ENCODE data around the gene BMPR1A.

BMPR1A gene

DNA sequence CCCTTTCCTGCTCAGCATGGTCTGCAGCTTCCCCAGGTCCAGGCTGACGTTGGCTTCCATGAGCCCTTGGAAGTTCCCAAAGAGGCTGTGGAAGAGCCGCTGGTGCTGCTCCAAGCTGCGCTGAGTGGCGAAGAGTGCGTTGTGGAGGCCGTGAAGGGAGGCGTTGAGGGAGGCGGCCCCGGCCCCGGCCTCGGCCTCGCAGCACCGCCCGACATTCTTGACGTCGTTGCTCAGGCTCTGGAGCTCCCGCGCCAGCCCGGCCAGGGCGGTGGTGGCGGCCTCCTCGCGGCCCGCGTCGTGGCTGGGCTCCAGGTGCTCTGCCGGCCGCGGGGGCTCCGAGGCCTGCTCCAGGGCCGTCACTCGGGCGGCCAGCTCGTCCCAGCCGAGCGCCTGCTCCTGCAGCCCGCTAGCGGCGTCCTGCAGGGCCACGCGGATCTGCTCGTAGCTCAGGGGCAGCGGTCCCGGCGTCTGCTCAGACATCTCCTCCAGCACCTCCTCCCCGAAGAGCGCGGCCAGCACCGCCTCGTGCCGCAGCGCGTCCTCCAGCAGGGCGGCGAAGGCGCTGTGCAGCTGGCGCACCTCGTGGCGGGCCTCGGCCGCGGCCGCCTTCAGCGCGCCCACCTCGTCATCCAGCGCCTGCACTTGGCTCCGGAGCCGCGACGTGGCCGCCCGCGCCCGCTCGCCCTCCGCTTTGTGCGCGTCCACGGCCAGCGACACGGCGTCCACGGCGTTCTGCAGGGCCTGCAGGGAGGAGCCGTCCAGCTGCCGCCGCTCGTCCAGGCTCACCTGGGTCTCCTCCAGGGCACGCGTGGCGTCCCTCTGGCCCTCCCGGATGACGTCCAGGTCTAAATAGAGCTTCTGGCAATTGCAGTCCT lies 186.3 kb downstream of the BMPR1A start:
- TF ChIP-seq CTCF (conservative IDR thresholded peaks at IDR 0.05; ENCODE audit: low read length): no peak
- no peak for DNase-seq (ENCODE audit: low read depth)
- H3K4me3 ChIP-seq (ENCODE audit: low read length): no peak overlapping the region

- no peak overlapping the region for H3K4me3 ChIP-seq (ENCODE audit: low read length)
- no peak for TF ChIP-seq CTCF (conservative IDR thresholded peaks at IDR 0.05; ENCODE audit: low read length)
- DNase-seq (ENCODE audit: low read depth): no peak
Measured at GRCh38 chr10:86943316-86944030, 187.1 kb downstream of the BMPR1A start.

GRCh38 chr10:86944031-86944419 lies 187.6 kb downstream of the BMPR1A start:
- H3K4me3 ChIP-seq (ENCODE audit: low read length): no peak overlapping the region
- TF ChIP-seq CTCF (conservative IDR thresholded peaks at IDR 0.05; ENCODE audit: low read length): no peak
- DNase-seq (ENCODE audit: low read depth): no peak

- H3K4me3 ChIP-seq (ENCODE audit: low read length): no peak overlapping the region
- TF ChIP-seq CTCF (conservative IDR thresholded peaks at IDR 0.05; ENCODE audit: low read length): no peak
- peak; percentile 51 for DNase-seq (ENCODE audit: low read depth)
Measured at GRCh38 chr10:86944471-86944870, 188.1 kb downstream of the BMPR1A start.

DNA sequence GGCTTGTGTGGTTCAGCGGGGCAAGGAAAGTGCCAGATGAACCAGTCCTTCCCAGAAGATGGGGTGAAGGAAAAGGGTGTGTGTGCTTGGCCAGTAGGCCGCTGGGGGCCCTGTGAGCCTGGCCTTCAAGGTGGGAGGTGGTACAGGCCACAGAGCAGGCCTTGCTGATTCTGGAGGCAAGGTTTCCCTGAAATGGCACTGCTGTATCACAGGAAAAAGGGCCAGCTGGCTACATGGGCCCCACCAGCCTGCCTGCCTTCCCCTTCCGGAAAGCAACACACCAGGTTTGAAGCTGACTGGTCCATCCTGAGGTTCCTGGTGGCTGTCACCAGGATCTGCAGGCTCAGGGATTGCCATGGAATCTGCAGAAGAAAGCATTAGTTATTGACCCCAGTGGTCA lies 188.5 kb downstream of the BMPR1A start:
- TF ChIP-seq CTCF (conservative IDR thresholded peaks at IDR 0.05; ENCODE audit: low read length): no peak
- H3K4me3 ChIP-seq (ENCODE audit: low read length): no peak overlapping the region
- DNase-seq (ENCODE audit: low read depth): no peak

- TF ChIP-seq CTCF (conservative IDR thresholded peaks at IDR 0.05; ENCODE audit: low read length): peak; percentile 60
- H3K4me3 ChIP-seq (ENCODE audit: low read length): no peak overlapping the region
- DNase-seq (ENCODE audit: low read depth): peak; percentile 40
Measured at GRCh38 chr10:86945361-86946212, 189.2 kb downstream of the BMPR1A start.

Data from AG10803 (cell line).